ENCODE results near the gene FOS.

The FOS gene

GRCh38 chr14:75290851-75291250 lies 12.2 kb downstream of the FOS start:
- no peak overlapping the region for H3K4me3 ChIP-seq (ENCODE audit: low read depth, low read length)
- TF ChIP-seq MYC (IDR thresholded peaks at IDR 0.05; ENCODE audit: low read depth, low read length) (no peak), CTCF (IDR thresholded peaks at IDR 0.05; ENCODE audit: low read depth, low read length) (no peak), POLR2A (IDR thresholded peaks at IDR 0.05; ENCODE audit: extremely low read depth, insufficient read length) (no peak), MAX (IDR thresholded peaks at IDR 0.05; ENCODE audit: low read depth, low read length) (no peak)
- DNase-seq (ENCODE audit: low read depth): no peak

- no peak for DNase-seq (ENCODE audit: low read depth)
- no peak for TF ChIP-seq CTCF (IDR thresholded peaks at IDR 0.05; ENCODE audit: low read depth, low read length)
- no peak for TF ChIP-seq MAX (IDR thresholded peaks at IDR 0.05; ENCODE audit: low read depth, low read length)
- no peak for TF ChIP-seq MYC (IDR thresholded peaks at IDR 0.05; ENCODE audit: low read depth, low read length)
- TF ChIP-seq POLR2A (IDR thresholded peaks at IDR 0.05; ENCODE audit: extremely low read depth, insufficient read length): no peak
- H3K4me3 ChIP-seq (ENCODE audit: low read depth, low read length): no peak overlapping the region
Observed at GRCh38 chr14:75291331-75291730, 12.7 kb downstream of the FOS start.

GRCh38 chr14:75292101-75292563 lies 13.5 kb downstream of the FOS start:
- no peak overlapping the region for H3K4me3 ChIP-seq (ENCODE audit: low read depth, low read length)
- no peak for DNase-seq (ENCODE audit: low read depth)
- TF ChIP-seq POLR2A (IDR thresholded peaks at IDR 0.05; ENCODE audit: extremely low read depth, insufficient read length) (no peak), MAX (IDR thresholded peaks at IDR 0.05; ENCODE audit: low read depth, low read length) (no peak), MYC (IDR thresholded peaks at IDR 0.05; ENCODE audit: low read depth, low read length) (no peak), CTCF (IDR thresholded peaks at IDR 0.05; ENCODE audit: low read depth, low read length) (no peak)

GRCh38 chr14:75292886-75293285 lies 14.3 kb downstream of the FOS start:
- TF ChIP-seq MAX (IDR thresholded peaks at IDR 0.05; ENCODE audit: low read depth, low read length) (no peak), CTCF (IDR thresholded peaks at IDR 0.05; ENCODE audit: low read depth, low read length) (no peak), POLR2A (IDR thresholded peaks at IDR 0.05; ENCODE audit: extremely low read depth, insufficient read length) (no peak), MYC (IDR thresholded peaks at IDR 0.05; ENCODE audit: low read depth, low read length) (no peak)
- H3K4me3 ChIP-seq (ENCODE audit: low read depth, low read length): no peak overlapping the region

GRCh38 chr14:75293920-75294648 lies 15.5 kb downstream of the FOS start:
- H3K4me3 ChIP-seq (ENCODE audit: low read depth, low read length): peak overlapping the region; percentile 74
- no peak for TF ChIP-seq MAX (IDR thresholded peaks at IDR 0.05; ENCODE audit: low read depth, low read length)
- TF ChIP-seq MYC (IDR thresholded peaks at IDR 0.05; ENCODE audit: low read depth, low read length): no peak
- peak; percentile 17 for TF ChIP-seq POLR2A (IDR thresholded peaks at IDR 0.05; ENCODE audit: extremely low read depth, insufficient read length)
- TF ChIP-seq CTCF (IDR thresholded peaks at IDR 0.05; ENCODE audit: low read depth, low read length): no peak
- DNase-seq (ENCODE audit: low read depth): peak; percentile 91

More at GRCh38 chr14:75292886-75293285, 14.3 kb downstream of the FOS start:
- no peak for DNase-seq (ENCODE audit: low read depth)

Measured in NB4 (cell line).